Gastroesophageal sphincter (tissue), 4 donors: ENCODE data around the gene VWA5A. TPM values are rescaled to one million over a fixed set of nuclear protein-coding genes. Genes with fewer than 3 reads are reported as not detected.
"Not testable (repeated sequence)": the region's sequence is repeated elsewhere in the genome, so short reads cannot be mapped to it uniquely, and the experiment has no call there.

Experiments
- ATAC-seq: fragments of 150-250 bp; one replicate; pipeline ENCODE4 v1.9.1; 2016; ENCODE audit warnings: mild to moderate bottlenecking, moderate library complexity
- H3K27ac ChIP-seq, 4 donors: fragments of 200-600 bp; sonication (generic) in 3 of 4; 1 replicate in 3 of 4; 2 replicates in 1 of 4; pipeline ENCODE4 v1.5.1; 2016 to 2019
- H3K27me3 ChIP-seq: fragments of 200-600 bp; sonication (generic); one replicate; pipeline ENCODE4 v1.5.1; 2019
- H3K36me3 ChIP-seq, 2 donors: fragments of 200-600 bp; sonication (generic); one replicate each; pipeline ENCODE4 v1.5.1; 2019; ENCODE audit warnings: control low read depth in 1 of 2
- H3K4me1 ChIP-seq, 3 donors: fragments of 200-600 bp; sonication (generic); 1 replicate in 2 of 3; 2 replicates in 1 of 3; pipeline ENCODE4 v1.5.1; 2016 to 2019; ENCODE audit warnings: control low read depth in 2 of 3
- H3K4me3 ChIP-seq, 2 donors: fragments of 200-600 bp; sonication (generic); one replicate each; pipeline ENCODE4 v1.5.1; 2019; ENCODE audit warnings: mild to moderate bottlenecking in 1 of 2, moderate library complexity in 1 of 2
- H3K9me3 ChIP-seq, 3 donors: fragments of 200-600 bp; sonication (generic); one replicate each; pipeline ENCODE4 v1.5.1; 2017 to 2019; ENCODE audit warnings: control low read depth in 2 of 3
- CTCF ChIP-seq, 4 experiments: fragments of 200-600 bp in 2 of 4; fragments of 450-650 bp in 2 of 4; sonication (generic) in 1 of 4; IDR thresholded peaks; one replicate each; pipeline ENCODE4 v1.5.1; 2017 to 2019; ENCODE audit warnings: antibody characterized with exemption in 4 of 4, mild to moderate bottlenecking in 2 of 4, moderate library complexity in 2 of 4
- EP300 ChIP-seq: sonication (generic); formaldehyde crosslinking; IDR thresholded peaks from one replicate; pipeline ENCODE4 v1.6.1; 2017; ENCODE audit warnings: antibody characterized with exemption, mild to moderate bottlenecking
- POLR2A ChIP-seq, 2 donors: fragments of 450-650 bp; IDR thresholded peaks; one replicate each; pipeline ENCODE4 v1.6.1; 2017; ENCODE audit warnings: antibody characterized with exemption in 2 of 2, mild to moderate bottlenecking in 2 of 2, moderate library complexity in 1 of 2
- POLR2AphosphoS5 ChIP-seq: sonication (generic); formaldehyde crosslinking; IDR thresholded peaks from one replicate; pipeline ENCODE4 v1.6.1; 2017; ENCODE audit warnings: antibody characterized with exemption
- WGBS, 2 donors: methylation state at CpG; one replicate each; pipeline ENCODE4 v1.1.5; 2018; ENCODE audit warnings: low coverage in 1 of 2; 5-methylcytosine and 5-hydroxymethylcytosine counted together
- total RNA-seq, 4 donors: library from RNA; depleted of rRNA; stranded (reverse); fragments of >200 nt; gene quantifications; one replicate each; pipeline ENCODE4 v1.1.0, GENCODE V29; 2016

The VWA5A gene
- total RNA-seq, 4 donors from 2014 or later, result 13.4 to 23.0 (median 18.6) TPM

GRCh38 chr11:124123622-124124021, 8.4 kb downstream of the VWA5A start:
- Histone ChIP-seq H3K36me3 (peaks cover 2 to 80% of the 10 kb centered on the region in 2 donors), H3K27me3 (no peaks in the 10 kb centered on the region), H3K4me3 (no peak overlapping the region), H3K27ac (no peak overlapping the region), H3K4me1 (no peaks in the 10 kb centered on the region), H3K9me3 (no peaks in the 10 kb centered on the region)
- no peak for TF ChIP-seq POLR2A (IDR thresholded peaks at IDR 0.05)
- TF ChIP-seq POLR2AphosphoS5, result no peak
- TF ChIP-seq EP300, result no peak
- no peak for TF ChIP-seq CTCF (IDR thresholded peaks at IDR 0.05)
- ATAC-seq, result no peak
- 33 to 64% methylated on average over 2 of the region's 2 CpGs for WGBS, 2 donors

- H3K4me3 ChIP-seq, ATAC-seq: not testable (repeated sequence)
- H3K36me3 ChIP-seq, result peaks cover 0 to 49% of the 10 kb centered on the region in 2 donors
Observed at GRCh38 chr11:124127134-124127533, 11.9 kb downstream of the VWA5A start.

GRCh38 chr11:124143034-124143433, 27.8 kb downstream of the VWA5A start:
- H3K9me3 ChIP-seq, result peaks cover 0 to 8% (median 0%) of the 10 kb centered on the region in 3 donors
- 86 to 100% methylated on average over 2 of the region's 2 CpGs for WGBS, 2 donors
- ATAC-seq, result no peak
- H3K27ac ChIP-seq, result no peak overlapping the region
- H3K36me3 ChIP-seq, result peaks cover 0 to 71% of the 10 kb centered on the region in 2 donors
- H3K4me1 ChIP-seq, result no peaks in the 10 kb centered on the region
- TF ChIP-seq CTCF (IDR thresholded peaks at IDR 0.05) (no peak), EP300 (no peak), POLR2A (IDR thresholded peaks at IDR 0.05) (no peak)
- no peaks in the 10 kb centered on the region for H3K27me3 ChIP-seq
- no peak overlapping the region for H3K4me3 ChIP-seq

More at GRCh38 chr11:124127134-124127533, 11.9 kb downstream of the VWA5A start:
- H3K4me1 ChIP-seq, H3K9me3 ChIP-seq, H3K27me3 ChIP-seq, H3K27ac ChIP-seq: not testable (repeated sequence)
- WGBS, 2 donors, result 88 to 100% methylated on average over 1 of the region's 1 CpG

GRCh38 chr11:124147951-124148350, 32.7 kb downstream of the VWA5A start:
- no peaks in the 10 kb centered on the region for H3K9me3 ChIP-seq
- H3K4me3 ChIP-seq, result no peak overlapping the region
- H3K36me3 ChIP-seq, result peaks cover 0 to 45% of the 10 kb centered on the region in 2 donors
- H3K27ac ChIP-seq, result no peak overlapping the region
- H3K4me1 ChIP-seq, result no peaks in the 10 kb centered on the region
- TF ChIP-seq CTCF (IDR thresholded peaks at IDR 0.05), result no peak
- no peak for TF ChIP-seq POLR2A (IDR thresholded peaks at IDR 0.05)
- no peak for TF ChIP-seq EP300
- TF ChIP-seq POLR2AphosphoS5, result no peak
- 49 to 63% methylated on average over 2 of the region's 2 CpGs for WGBS, 2 donors
- no peak for ATAC-seq
- no peaks in the 10 kb centered on the region for H3K27me3 ChIP-seq

- Histone ChIP-seq H3K27me3 (no peaks in the 10 kb centered on the region), H3K9me3 (no peaks in the 10 kb centered on the region), H3K4me1 (no peaks in the 10 kb centered on the region), H3K36me3 (peaks cover 0 to 17% of the 10 kb centered on the region in 2 donors), H3K4me3 (no peak overlapping the region), H3K27ac (no peak overlapping the region)
- ATAC-seq, result no peak
- 83 to 87% methylated on average over 2 to 5 of the region's 5 CpGs for WGBS, 2 donors
- TF ChIP-seq POLR2A (IDR thresholded peaks at IDR 0.05), result no peak
- TF ChIP-seq EP300, result no peak
- no peak for TF ChIP-seq POLR2AphosphoS5
- TF ChIP-seq CTCF (IDR thresholded peaks at IDR 0.05), result no peak
Observed at GRCh38 chr11:124150684-124151083, 35.4 kb downstream of the VWA5A start.
